CD14-positive monocyte (primary cell): ENCODE data around the gene KDM6A. TPM values are rescaled to one million over a fixed set of nuclear protein-coding genes. Genes with fewer than 3 reads are reported as not detected.
A peak's percentile ranks its signal among the peaks of the same experiment; 100 is the strongest.
"Not testable (repeated sequence)": the region's sequence is repeated elsewhere in the genome, so short reads cannot be mapped to it uniquely, and the experiment has no call there.

Experiments used
- DNase-seq, 3 donors: peaks; one replicate each; pipeline ENCODE4 v3.0.0-alpha.2; 2011 to 2022
- H2AFZ ChIP-seq: 2 replicates; pipeline ENCODE4 v1.6.0; 2012; ENCODE audit warnings: mild to moderate bottlenecking, low read depth, low read length, inconsistent platforms; ENCODE audit not compliant: insufficient read depth, poor library complexity, severe bottlenecking
- H3K27ac ChIP-seq, 2 donors: 1 replicate in 1 of 2; 2 replicates in 1 of 2; pipeline ENCODE4 v1.5.1; 2012 to 2013; ENCODE audit warnings: low read length in 2 of 2, control low read depth in 1 of 2, inconsistent platforms in 1 of 2, low read depth in 1 of 2, mild to moderate bottlenecking in 1 of 2
- H3K27me3 ChIP-seq, 2 donors: one replicate each; pipeline versions ENCODE4 v1.6.0 to v1.6.1; 2011 to 2013; ENCODE audit warnings: low read length in 2 of 2; ENCODE audit not compliant: control insufficient read depth in 2 of 2, insufficient read depth in 2 of 2
- H3K36me3 ChIP-seq, 2 donors: replicated peaks in 1 of 2; 1 replicate in 1 of 2; 2 replicates in 1 of 2; pipeline versions ENCODE4 v1.5.1 to v1.6.1; 2012 to 2013; ENCODE audit warnings: low read length in 2 of 2, control low read depth in 1 of 2, inconsistent platforms in 1 of 2, mild to moderate bottlenecking in 1 of 2; ENCODE audit not compliant: insufficient read depth in 2 of 2, control insufficient read depth in 1 of 2
- H3K4me1 ChIP-seq, 2 donors: 1 replicate in 1 of 2; 2 replicates in 1 of 2; pipeline versions ENCODE4 v1.5.1 to v1.6.1; 2012 to 2013; ENCODE audit warnings: low read length in 2 of 2, control low read depth in 1 of 2, inconsistent platforms in 1 of 2, mild to moderate bottlenecking in 1 of 2, moderate library complexity in 1 of 2; ENCODE audit not compliant: insufficient read depth in 2 of 2, control insufficient read depth in 1 of 2
- H3K4me2 ChIP-seq: replicated peaks from 2 replicates; pipeline ENCODE3; 2012; ENCODE audit warnings: low read length, moderate library complexity, mild to moderate bottlenecking; ENCODE audit not compliant: poor library complexity, severe bottlenecking; ENCODE audit errors: extremely low read depth
- H3K4me3 ChIP-seq, 3 experiments: fragments of 200-600 bp in 1 of 3; sonication (generic) in 1 of 3; replicated peaks in 1 of 3; 1 replicate in 2 of 3; 2 replicates in 1 of 3; pipeline ENCODE4 v1.5.1; 2011 to 2013; ENCODE audit warnings: low read length in 3 of 3, mild to moderate bottlenecking in 3 of 3, control low read depth in 2 of 3, low read depth in 2 of 3, inconsistent platforms in 1 of 3, moderate library complexity in 1 of 3
- H3K79me2 ChIP-seq: 2 replicates; pipeline ENCODE4 v1.6.0; 2012; ENCODE audit warnings: mild to moderate bottlenecking, control low read depth, inconsistent platforms, low read length, moderate library complexity; ENCODE audit not compliant: insufficient read depth
- H3K9ac ChIP-seq: 2 replicates; pipeline ENCODE4 v1.6.0; 2017; ENCODE audit warnings: low read length, mild to moderate bottlenecking; ENCODE audit not compliant: insufficient read depth, poor library complexity, severe bottlenecking
- H3K9me3 ChIP-seq, 2 donors: replicated peaks in 1 of 2; 1 replicate in 1 of 2; 2 replicates in 1 of 2; pipeline versions ENCODE4 v1.5.1 to v1.6.1; 2012 to 2013; ENCODE audit warnings: low read length in 2 of 2, control low read depth in 1 of 2; ENCODE audit not compliant: control insufficient read depth in 1 of 2, insufficient read depth in 1 of 2
- H4K20me1 ChIP-seq: 2 replicates; pipeline ENCODE4 v1.6.0; 2012; ENCODE audit warnings: mild to moderate bottlenecking, low read length, control low read depth, moderate library complexity; ENCODE audit not compliant: insufficient read depth
- H3K27ac Mint-ChIP-seq, 7 donors: one replicate each; pipeline ENCODE4 v1.8.0; 2020; ENCODE audit warnings: mild to moderate bottlenecking in 7 of 7, mixed read lengths in 7 of 7, moderate library complexity in 6 of 7, inconsistent platforms in 2 of 7
- H3K27me3 Mint-ChIP-seq, 3 donors: one replicate each; pipeline ENCODE4 v1.8.0; 2021 to 2022; ENCODE audit warnings: low read depth in 3 of 3, mild to moderate bottlenecking in 3 of 3, mixed read lengths in 3 of 3, moderate library complexity in 3 of 3, inconsistent platforms in 1 of 3
- H3K36me3 Mint-ChIP-seq, 2 donors: one replicate each; pipeline ENCODE4 v1.8.0; 2020; ENCODE audit warnings: mixed read lengths in 2 of 2, inconsistent platforms in 1 of 2, mild to moderate bottlenecking in 1 of 2
- H3K4me1 Mint-ChIP-seq: one replicate; pipeline ENCODE4 v1.8.0; 2020; ENCODE audit warnings: mild to moderate bottlenecking, mixed read lengths
- H3K4me3 Mint-ChIP-seq, 2 donors: one replicate each; pipeline ENCODE4 v1.8.0; 2020; ENCODE audit warnings: mild to moderate bottlenecking in 2 of 2, mixed read lengths in 2 of 2, moderate library complexity in 1 of 2
- H3K9me3 Mint-ChIP-seq, 7 donors: one replicate each; pipeline ENCODE4 v1.8.0; 2020 to 2022; ENCODE audit warnings: mixed read lengths in 7 of 7, mild to moderate bottlenecking in 6 of 7, moderate library complexity in 6 of 7, inconsistent platforms in 2 of 7
- WGBS: methylation state at CpG from one replicate; pipeline ENCODE4 v1.1.5; 2013; ENCODE audit warnings: missing lambda C conversion rate; ENCODE audit not compliant: insufficient coverage; 5-methylcytosine and 5-hydroxymethylcytosine counted together
- intact Hi-C, 2 donors: fragments of 100-400 bp; cut with micrococcal nuclease; formaldehyde crosslinking; loops; one replicate each; pipeline versions ENCODE4 v1.15.0 to v1.15.1; 2023
- polyA plus RNA-seq, 3 donors: library from polyadenylated mRNA; depleted of rRNA in 1 of 3; unstranded in 2 of 3; stranded (reverse) in 1 of 3; fragments of 300-500 nt in 2 of 3; fragments of >200 nt in 1 of 3; fragmentation: Illumina TruSeq in 2 of 3; gene quantifications; 1 replicate in 2 of 3; 2 replicates in 1 of 3; pipeline ENCODE4 v1.2.3, GENCODE V29; 2012 to 2021
- TF ChIP-seq, protein P1 (sequence below): fragments of 200-600 bp; IDR thresholded peaks from one replicate; pipeline ENCODE4 v1.8.0; 2022; ENCODE audit warnings: antibody characterized with exemption, mild to moderate bottlenecking

Gene KDM6A
- polyA plus RNA-seq, 3 donors, result 7.6 to 35.0 (median 13.8) TPM

DNA sequence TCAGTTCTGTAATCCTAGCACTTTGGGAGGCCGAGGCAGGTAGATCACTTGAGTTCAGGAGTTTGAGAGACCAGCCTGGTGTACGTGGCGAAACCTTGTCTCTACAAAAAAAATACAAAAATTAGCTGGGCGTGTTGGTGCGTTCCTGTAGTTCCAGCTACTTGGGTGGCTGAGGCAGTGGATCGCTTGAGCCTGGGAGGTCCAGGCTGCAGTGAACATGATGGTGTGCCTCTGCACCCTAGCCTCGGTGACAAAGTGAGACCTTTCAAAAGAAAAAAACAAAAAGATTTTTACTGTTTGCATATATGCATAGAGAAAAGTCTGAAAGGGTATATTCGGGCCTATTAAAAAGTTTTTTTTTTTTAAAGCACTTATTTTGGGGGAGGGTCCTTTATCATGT lies 76.1 kb downstream of the KDM6A start:
- peaks cover 0 to 6% of the 10 kb centered on the region in 2 donors for H3K9me3 ChIP-seq
- H3K4me1 Mint-ChIP-seq, result peaks cover 26% of the 10 kb centered on the region
- no peak overlapping the region for H3K4me3 ChIP-seq
- peaks cover 100% of the 10 kb centered on the region for H3K79me2 ChIP-seq
- H3K4me3 Mint-ChIP-seq, result no peak overlapping the region
- no peak overlapping the region for H3K27ac ChIP-seq
- H3K4me2 ChIP-seq, result no peak overlapping the region
- peaks cover 100% of the 10 kb centered on the region for H4K20me1 ChIP-seq
- peaks cover 0 to 13% (median 4%) of the 10 kb centered on the region in 7 donors for H3K9me3 Mint-ChIP-seq
- no CpG with 5 or more reads among the region's 8 CpGs for WGBS
- no peaks in the 10 kb centered on the region for H3K36me3 ChIP-seq
- no peak overlapping the region for H2AFZ ChIP-seq
- TF ChIP-seq, protein P1, sequence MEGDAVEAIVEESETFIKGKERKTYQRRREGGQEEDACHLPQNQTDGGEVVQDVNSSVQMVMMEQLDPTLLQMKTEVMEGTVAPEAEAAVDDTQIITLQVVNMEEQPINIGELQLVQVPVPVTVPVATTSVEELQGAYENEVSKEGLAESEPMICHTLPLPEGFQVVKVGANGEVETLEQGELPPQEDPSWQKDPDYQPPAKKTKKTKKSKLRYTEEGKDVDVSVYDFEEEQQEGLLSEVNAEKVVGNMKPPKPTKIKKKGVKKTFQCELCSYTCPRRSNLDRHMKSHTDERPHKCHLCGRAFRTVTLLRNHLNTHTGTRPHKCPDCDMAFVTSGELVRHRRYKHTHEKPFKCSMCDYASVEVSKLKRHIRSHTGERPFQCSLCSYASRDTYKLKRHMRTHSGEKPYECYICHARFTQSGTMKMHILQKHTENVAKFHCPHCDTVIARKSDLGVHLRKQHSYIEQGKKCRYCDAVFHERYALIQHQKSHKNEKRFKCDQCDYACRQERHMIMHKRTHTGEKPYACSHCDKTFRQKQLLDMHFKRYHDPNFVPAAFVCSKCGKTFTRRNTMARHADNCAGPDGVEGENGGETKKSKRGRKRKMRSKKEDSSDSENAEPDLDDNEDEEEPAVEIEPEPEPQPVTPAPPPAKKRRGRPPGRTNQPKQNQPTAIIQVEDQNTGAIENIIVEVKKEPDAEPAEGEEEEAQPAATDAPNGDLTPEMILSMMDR, result no peak
- peaks cover 0 to 17% of the 10 kb centered on the region in 2 donors for H3K36me3 Mint-ChIP-seq
- no peaks in the 10 kb centered on the region for H3K4me1 ChIP-seq
- H3K27me3 Mint-ChIP-seq, result no peaks in the 10 kb centered on the region
- no peak overlapping the region for H3K27ac Mint-ChIP-seq
- H3K27me3 ChIP-seq, result no peaks in the 10 kb centered on the region
- H3K9ac ChIP-seq, result no peak overlapping the region
- DNase-seq, result no peak
- intact Hi-C loops, result no loop called here

- H3K79me2 ChIP-seq, result peaks cover 100% of the 10 kb centered on the region
- WGBS, result no CpG with 5 or more reads among the region's 9 CpGs
- H3K9me3 ChIP-seq, H3K4me3 Mint-ChIP-seq, H3K4me3 ChIP-seq, H2AFZ ChIP-seq, H3K36me3 ChIP-seq, H3K27ac ChIP-seq, H3K9ac ChIP-seq, intact Hi-C loops, H3K27me3 ChIP-seq, H3K4me2 ChIP-seq, H3K27me3 Mint-ChIP-seq, DNase-seq, H3K9me3 Mint-ChIP-seq, H3K4me1 ChIP-seq: not testable (repeated sequence)
- peaks cover 0 to 11% of the 10 kb centered on the region in 2 donors for H3K36me3 Mint-ChIP-seq
- peaks cover 100% of the 10 kb centered on the region for H4K20me1 ChIP-seq
- peak overlapping the region in 4 of 7 donors; percentile 11 to 69 (median 54) for H3K27ac Mint-ChIP-seq
- peaks cover 35% of the 10 kb centered on the region for H3K4me1 Mint-ChIP-seq
Measured at GRCh38 chrX:44950471-44951366, 77.7 kb downstream of the KDM6A start.
